ENCODE measurements around the gene BBS12. TPM values are rescaled to one million over a fixed set of nuclear protein-coding genes. Genes with fewer than 3 reads are reported as not detected.

The BBS12 gene
- total and polyA plus RNA-seq, 8 donors, result 0.68 to 2.7 (median 1.2) TPM

DNA sequence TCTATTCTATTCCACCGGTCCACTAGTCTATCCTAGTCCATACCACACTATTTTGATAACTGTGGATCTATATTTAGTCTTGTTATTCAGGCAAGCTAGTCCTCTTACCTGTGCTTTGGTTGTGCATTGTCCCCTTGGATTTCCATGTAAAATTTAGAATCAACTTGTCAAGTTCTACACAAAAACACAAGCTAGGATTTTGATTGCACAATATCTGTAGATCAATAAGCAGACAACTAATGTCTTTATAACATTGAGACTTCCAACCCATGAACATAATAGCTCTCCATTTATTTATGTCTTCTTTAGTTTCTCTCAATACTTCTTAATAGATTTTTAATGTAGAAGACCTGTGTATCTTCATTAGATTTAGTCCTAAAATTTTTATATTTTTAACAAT lies 10.2 kb upstream of the BBS12 start:
- no peak overlapping the region for H3K27ac ChIP-seq
- DNase-seq (no peak), FAIRE-seq (no peak), ATAC-seq (no peak)
- WGBS, 2 donors, result 76 to 90% methylated on average over 1 of the region's 1 CpG
- H3K27me3 ChIP-seq, result no peaks in the 10 kb centered on the region
- TF ChIP-seq, protein P1, sequence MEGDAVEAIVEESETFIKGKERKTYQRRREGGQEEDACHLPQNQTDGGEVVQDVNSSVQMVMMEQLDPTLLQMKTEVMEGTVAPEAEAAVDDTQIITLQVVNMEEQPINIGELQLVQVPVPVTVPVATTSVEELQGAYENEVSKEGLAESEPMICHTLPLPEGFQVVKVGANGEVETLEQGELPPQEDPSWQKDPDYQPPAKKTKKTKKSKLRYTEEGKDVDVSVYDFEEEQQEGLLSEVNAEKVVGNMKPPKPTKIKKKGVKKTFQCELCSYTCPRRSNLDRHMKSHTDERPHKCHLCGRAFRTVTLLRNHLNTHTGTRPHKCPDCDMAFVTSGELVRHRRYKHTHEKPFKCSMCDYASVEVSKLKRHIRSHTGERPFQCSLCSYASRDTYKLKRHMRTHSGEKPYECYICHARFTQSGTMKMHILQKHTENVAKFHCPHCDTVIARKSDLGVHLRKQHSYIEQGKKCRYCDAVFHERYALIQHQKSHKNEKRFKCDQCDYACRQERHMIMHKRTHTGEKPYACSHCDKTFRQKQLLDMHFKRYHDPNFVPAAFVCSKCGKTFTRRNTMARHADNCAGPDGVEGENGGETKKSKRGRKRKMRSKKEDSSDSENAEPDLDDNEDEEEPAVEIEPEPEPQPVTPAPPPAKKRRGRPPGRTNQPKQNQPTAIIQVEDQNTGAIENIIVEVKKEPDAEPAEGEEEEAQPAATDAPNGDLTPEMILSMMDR (IDR thresholded peaks at IDR 0.05), result no peak
- H3K4me1 ChIP-seq, result no peaks in the 10 kb centered on the region
- H3K4me3 ChIP-seq, result no peak overlapping the region
- intact Hi-C loops (cut with DNase I), result no loop called here
- H3K9me3 ChIP-seq, result no peaks in the 10 kb centered on the region
- no peaks in the 10 kb centered on the region for H3K36me3 ChIP-seq

DNA sequence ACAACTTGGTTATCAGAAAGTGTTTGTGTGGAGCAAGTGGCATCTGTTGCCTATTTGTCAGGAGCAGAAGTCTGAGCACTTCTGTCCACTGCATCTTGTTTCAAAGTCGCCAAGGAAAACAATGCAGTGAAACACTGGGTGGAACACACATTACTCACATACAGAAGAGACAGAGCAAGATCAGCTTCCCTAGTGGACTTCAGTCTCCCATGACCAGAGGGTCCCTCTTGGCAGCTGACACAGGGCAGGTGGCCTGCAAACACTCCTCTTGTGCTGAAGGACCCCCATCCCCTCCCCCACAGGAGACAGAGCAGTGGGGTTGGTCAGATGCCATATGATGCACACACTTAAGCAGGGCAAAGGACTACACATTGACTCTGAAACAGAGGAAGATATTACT lies 3.6 kb upstream of the BBS12 start:
- H3K27ac ChIP-seq, result no peak overlapping the region
- H3K9me3 ChIP-seq, result no peaks in the 10 kb centered on the region
- no peaks in the 10 kb centered on the region for H3K27me3 ChIP-seq
- no peak overlapping the region for H3K4me3 ChIP-seq
- no peak for ATAC-seq
- peaks cover 0 to 9% (median 4%) of the 10 kb centered on the region in 3 donors for H3K4me1 ChIP-seq
- 72 to 76% methylated on average over 1 of the region's 1 CpG for WGBS, 2 donors
- no peaks in the 10 kb centered on the region for H3K36me3 ChIP-seq
- intact Hi-C loops (cut with DNase I), result no loop called here
- no peak for FAIRE-seq
- TF ChIP-seq, protein P1 (IDR thresholded peaks at IDR 0.05), result no peak
- DNase-seq, result no peak

DNA sequence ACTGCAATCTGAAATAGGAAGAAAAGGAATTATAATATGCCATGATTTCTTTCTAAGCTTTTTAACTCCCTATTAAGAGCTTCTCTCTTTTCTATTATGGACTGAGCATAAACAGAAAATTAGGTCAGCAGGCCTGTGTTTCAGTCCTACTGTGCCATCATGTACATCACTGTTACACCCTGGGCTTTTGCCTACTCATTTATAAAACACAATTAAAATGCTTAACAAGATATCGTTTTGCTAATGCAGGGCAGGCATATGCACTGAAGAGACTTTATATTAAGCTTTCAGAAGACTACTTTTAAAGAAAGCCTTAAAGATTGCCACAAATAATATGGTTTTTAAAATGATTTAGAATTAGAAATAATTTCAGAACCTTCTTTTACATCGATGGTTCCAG lies 828 bp upstream of the BBS12 start:
- Histone ChIP-seq H3K9me3 (no peaks in the 10 kb centered on the region), H3K4me1 (peaks cover 0 to 10% (median 6%) of the 10 kb centered on the region in 3 donors), H3K27me3 (no peaks in the 10 kb centered on the region), H3K36me3 (no peaks in the 10 kb centered on the region), H3K4me3 (peak overlapping the region in 2 of 4 donors; percentile 56 to 71), H3K27ac (peak overlapping the region in 2 of 4 donors; percentile 48 to 66)
- TF ChIP-seq, protein P1 (IDR thresholded peaks at IDR 0.05), result no peak
- no peak for ATAC-seq
- intact Hi-C loops (cut with DNase I), result no loop called here
- WGBS, 2 donors, result 32 to 46% methylated on average over 2 of the region's 2 CpGs
- peak; percentile 87 for FAIRE-seq
- no peak for DNase-seq

DNA sequence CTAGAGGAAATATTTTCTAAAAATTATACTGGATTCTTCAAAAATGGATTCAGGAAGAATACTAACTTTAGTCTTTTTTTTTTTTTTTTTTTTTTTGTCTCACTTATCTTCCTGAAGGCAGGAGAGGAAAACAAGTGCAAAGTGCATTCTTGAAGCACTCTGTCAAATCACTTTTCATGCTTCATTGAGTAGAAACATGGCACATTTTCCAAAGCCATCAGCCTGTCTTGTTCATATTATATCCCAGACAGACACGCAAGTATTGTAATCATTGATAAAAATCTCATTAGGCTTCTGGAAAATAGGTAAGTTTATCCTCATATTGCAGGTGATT lies 1.2 kb downstream of the BBS12 start:
- 68 to 79% methylated on average over 1 of the region's 1 CpG for WGBS, 2 donors
- H3K9me3 ChIP-seq, result no peaks in the 10 kb centered on the region
- ATAC-seq (no peak), FAIRE-seq (no peak), DNase-seq (no peak)
- H3K27ac ChIP-seq, result peak overlapping the region in 2 of 4 donors; percentile 64 to 85
- H3K4me3 ChIP-seq, result peak overlapping the region in 2 of 4 donors; percentile 19 to 56
- intact Hi-C loops (cut with DNase I), result no loop called here
- TF ChIP-seq, protein P1 (IDR thresholded peaks at IDR 0.05), result no peak
- H3K4me1 ChIP-seq, result peaks cover 0 to 10% (median 6%) of the 10 kb centered on the region in 3 donors
- H3K27me3 ChIP-seq, result no peaks in the 10 kb centered on the region
- H3K36me3 ChIP-seq, result no peaks in the 10 kb centered on the region

DNA sequence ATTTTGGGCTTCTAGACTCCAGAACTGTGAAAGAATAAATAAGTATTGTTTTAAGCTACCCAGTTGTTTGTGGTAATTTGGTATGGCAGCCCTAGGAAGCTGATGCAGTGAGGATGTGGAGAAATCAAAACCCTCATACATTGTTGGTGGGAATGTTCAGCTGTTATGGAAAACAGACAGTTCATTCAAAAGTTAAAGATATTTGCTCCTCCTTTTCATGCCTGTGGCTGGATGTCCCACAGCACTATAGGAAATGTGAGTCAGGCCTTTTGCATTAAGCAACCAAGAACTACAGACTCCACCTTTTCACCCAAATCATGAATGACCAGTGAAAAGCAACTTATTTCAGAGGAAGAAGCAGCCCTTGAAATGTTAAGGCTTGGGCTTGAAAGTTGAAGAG lies 6.7 kb downstream of the BBS12 start:
- Histone ChIP-seq H3K27ac (no peak overlapping the region), H3K27me3 (no peaks in the 10 kb centered on the region), H3K9me3 (no peaks in the 10 kb centered on the region), H3K4me1 (no peaks in the 10 kb centered on the region), H3K4me3 (no peak overlapping the region), H3K36me3 (peaks cover 0 to 13% (median 0%) of the 10 kb centered on the region in 3 donors)
- TF ChIP-seq, protein P1 (IDR thresholded peaks at IDR 0.05), result no peak
- ATAC-seq (no peak), DNase-seq (no peak), FAIRE-seq (no peak)
- intact Hi-C loops (cut with DNase I), result no loop called here

All from pancreas (tissue), 10 donors.